GM21526 (cell line): ENCODE data around the gene CCDC70.

ENCODE experiments used
- ATAC-seq: cut with Tn5 transposase; IDR thresholded peaks from one replicate; pipeline ENCODE4 v1.9.1; 2021; ENCODE audit warnings: moderate library complexity; ENCODE audit not compliant: unreplicated experiment, low FRiP score

CCDC70 gene

GRCh38 chr13:51856027-51856736, 5.6 kb upstream of the CCDC70 start:
- ATAC-seq = no peak

- ATAC-seq = no peak
Observed at GRCh38 chr13:51856998-51857397, 4.8 kb upstream of the CCDC70 start.

GRCh38 chr13:51858433-51859247, 3.1 kb upstream of the CCDC70 start:
- ATAC-seq = no peak

GRCh38 chr13:51862957-51863356, 1.2 kb downstream of the CCDC70 start:
- no peak for ATAC-seq

GRCh38 chr13:51865838-51866237, 4.1 kb downstream of the CCDC70 start:
- no peak for ATAC-seq

GRCh38 chr13:51867062-51867461, 5.3 kb downstream of the CCDC70 start:
- ATAC-seq = no peak

- no peak for ATAC-seq
Observed at GRCh38 chr13:51869916-51870315, 8.1 kb downstream of the CCDC70 start.

DNA sequence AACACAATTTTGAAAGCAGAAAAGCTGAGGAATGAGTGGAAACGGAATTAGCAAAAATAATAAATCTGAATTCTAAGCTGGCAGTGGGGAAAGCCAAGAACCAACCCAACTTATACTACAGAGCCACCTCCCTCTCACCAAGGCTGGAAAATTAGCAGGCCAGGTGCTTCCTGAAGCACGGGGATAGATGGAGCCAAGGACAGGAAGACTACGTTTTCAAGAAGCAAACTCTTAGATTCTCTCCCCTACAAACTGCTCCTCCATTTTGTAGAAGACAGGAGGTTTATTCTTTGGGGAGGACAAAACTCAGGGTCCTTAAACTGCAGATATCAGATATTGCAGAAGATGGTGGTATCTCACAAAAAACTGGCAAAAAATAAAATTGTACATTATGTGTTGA, 8.8 kb downstream of the CCDC70 start:
- ATAC-seq = no peak

- no peak for ATAC-seq
Observed at GRCh38 chr13:51873117-51873798, 11.5 kb downstream of the CCDC70 start.

GRCh38 chr13:51873837-51874236, 12.1 kb downstream of the CCDC70 start:
- no peak for ATAC-seq

DNA sequence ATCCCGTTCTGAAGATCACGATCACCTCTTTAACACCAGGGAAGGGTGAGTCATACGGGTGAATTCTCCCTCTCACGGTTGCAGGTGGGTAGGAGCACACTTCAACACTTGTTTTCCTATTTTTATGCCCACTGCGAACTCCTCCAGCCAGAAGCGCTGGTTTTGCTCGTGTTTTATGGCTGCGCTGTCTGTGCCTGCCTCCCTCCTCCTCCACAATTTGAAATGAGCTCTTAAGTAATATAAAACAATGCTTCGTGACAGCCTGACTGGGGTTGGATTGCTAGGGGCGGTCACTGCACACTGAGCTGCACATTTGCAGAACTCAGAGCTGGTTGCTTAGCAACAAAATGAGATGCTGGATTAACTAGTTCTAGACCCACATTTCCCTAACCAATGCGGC, 12.9 kb downstream of the CCDC70 start:
- ATAC-seq = no peak

- no peak for ATAC-seq
Observed at GRCh38 chr13:51879133-51879532, 17.4 kb downstream of the CCDC70 start.

GRCh38 chr13:51881296-51881695, 19.5 kb downstream of the CCDC70 start:
- no peak for ATAC-seq

DNA sequence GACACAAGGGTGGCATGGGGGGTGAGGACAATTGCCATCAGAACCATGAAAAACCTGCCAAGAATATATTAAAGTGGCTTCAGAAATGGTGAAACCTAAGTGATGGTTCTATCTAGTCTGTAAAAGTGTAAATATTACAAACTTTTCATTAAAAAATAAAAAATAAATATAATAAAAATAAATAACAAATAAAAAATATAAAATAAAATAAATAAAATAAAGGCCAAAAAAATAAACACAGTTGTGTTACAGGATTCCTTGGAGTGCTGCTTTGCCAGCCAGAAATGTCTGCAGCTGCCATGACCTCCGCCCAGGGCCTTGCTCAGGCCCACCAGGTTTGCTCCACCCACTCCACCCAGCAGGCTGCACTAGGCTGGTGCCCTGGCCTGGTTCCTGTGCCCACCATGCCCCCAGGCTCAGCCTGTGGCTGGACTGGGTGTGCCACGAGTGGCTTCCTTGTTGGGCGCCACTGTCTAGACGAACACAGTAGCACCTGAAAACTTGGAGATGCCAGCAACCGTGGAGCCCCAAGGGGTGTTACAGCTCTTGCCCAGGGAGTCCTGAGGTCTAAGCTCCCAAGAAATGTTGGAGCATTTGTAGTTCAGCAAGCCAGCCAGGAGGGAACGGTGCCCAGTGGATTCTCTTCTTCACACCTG, 20.9 kb downstream of the CCDC70 start:
- no peak for ATAC-seq

DNA sequence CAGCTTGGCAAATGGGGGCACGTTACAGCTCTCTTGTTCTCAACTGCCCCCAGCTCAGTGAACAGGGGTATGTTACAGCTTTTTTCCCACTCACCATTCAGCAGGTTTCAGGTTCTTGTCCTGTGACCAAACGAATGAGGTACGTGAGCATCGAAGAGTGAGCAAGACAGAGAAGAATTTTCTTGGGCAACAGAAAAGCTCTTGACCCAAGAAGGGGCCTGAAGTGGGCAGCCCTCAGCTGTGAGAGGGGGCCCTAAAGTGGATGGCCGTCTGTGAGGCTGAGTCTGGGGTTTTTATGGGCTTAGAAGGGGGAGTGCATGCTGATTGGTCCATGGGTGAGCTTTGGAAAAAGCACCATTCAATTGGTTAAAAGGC, 21.4 kb downstream of the CCDC70 start:
- ATAC-seq = no peak

GRCh38 chr13:51885651-51886050, 23.9 kb downstream of the CCDC70 start:
- ATAC-seq = no peak

- no peak for ATAC-seq
Observed at GRCh38 chr13:51887468-51887867, 25.7 kb downstream of the CCDC70 start.

DNA sequence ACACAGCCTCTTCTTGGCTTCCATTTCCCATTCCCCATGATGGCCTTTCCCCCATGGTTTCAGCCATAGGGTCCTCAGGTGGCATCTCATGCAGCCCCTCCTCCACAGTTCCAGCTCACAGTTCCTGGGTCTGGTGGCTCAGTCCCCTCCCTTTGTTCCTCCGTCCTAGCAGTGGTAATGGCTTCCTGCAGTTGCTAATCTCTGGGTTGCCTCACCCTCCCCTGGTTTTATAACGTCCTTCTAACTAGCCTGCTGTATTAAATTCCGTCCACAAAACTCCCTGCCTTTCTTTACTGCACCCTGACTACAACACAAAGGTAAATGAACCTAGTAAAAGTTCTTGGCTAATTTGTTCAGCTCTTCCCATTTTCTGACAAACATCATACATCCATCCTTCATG, 30.9 kb downstream of the CCDC70 start:
- no peak for ATAC-seq

DNA sequence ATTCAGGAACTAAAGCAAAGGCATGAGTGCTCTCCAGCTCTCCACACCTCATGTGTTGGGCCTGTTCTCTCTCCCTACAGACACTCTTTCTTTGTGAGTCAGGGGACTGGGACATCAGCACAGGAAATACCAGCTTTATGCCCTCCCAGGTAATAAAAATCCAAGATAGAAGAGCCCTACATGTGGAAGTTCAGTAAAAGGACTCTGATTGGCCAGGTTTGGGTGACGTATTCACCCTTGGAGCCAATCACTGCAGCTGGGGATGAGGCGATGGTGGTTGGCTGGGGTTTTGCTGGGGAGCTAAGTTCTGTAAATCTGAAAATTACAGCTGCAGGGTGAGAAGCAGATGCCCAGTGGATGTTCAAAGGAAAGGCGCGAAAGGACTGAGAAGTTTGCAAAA, 32.5 kb downstream of the CCDC70 start:
- no peak for ATAC-seq

GRCh38 chr13:51895906-51896888, 34.4 kb downstream of the CCDC70 start:
- peak; percentile 50 for ATAC-seq
